H9 (cell line): Measurements from ENCODE around the gene SSTR3. TPM values are rescaled to one million over a fixed set of nuclear protein-coding genes. Genes with fewer than 3 reads are reported as not detected.

ENCODE experiments used
- DNase-seq: peaks from one replicate; pipeline ENCODE4 v3.0.0-alpha.2; 2017
- H2AFZ ChIP-seq: one replicate; pipeline ENCODE4 v1.6.1; 2013; ENCODE audit warnings: mild to moderate bottlenecking, low read length, control low read depth, moderate library complexity
- H2AK5ac ChIP-seq: 2 replicates; pipeline ENCODE4 v1.6.1; 2013; ENCODE audit warnings: low read length, control low read depth, mixed read lengths; ENCODE audit not compliant: insufficient read length
- H2BK120ac ChIP-seq: one replicate; pipeline ENCODE4 v1.6.1; 2013; ENCODE audit warnings: low read depth, mild to moderate bottlenecking, low read length, control low read depth, inconsistent platforms; ENCODE audit not compliant: poor library complexity, severe bottlenecking
- H2BK12ac ChIP-seq: 2 replicates; pipeline ENCODE4 v1.6.1; 2013; ENCODE audit warnings: low read length, control low read depth, mixed read lengths, low read depth; ENCODE audit not compliant: insufficient read length
- H2BK15ac ChIP-seq: 2 replicates; pipeline ENCODE4 v1.6.1; 2013; ENCODE audit warnings: low read depth, low read length, control low read depth
- H2BK20ac ChIP-seq: one replicate; pipeline ENCODE4 v1.6.1; 2013; ENCODE audit warnings: low read depth, mild to moderate bottlenecking, low read length, control low read depth, inconsistent platforms; ENCODE audit not compliant: poor library complexity, severe bottlenecking
- H2BK5ac ChIP-seq: 2 replicates; pipeline ENCODE4 v1.6.1; 2013; ENCODE audit warnings: low read length, control low read depth, mixed read lengths; ENCODE audit not compliant: insufficient read length
- H3K14ac ChIP-seq: 2 replicates; pipeline ENCODE4 v1.6.1; 2013; ENCODE audit warnings: low read length, control low read depth; ENCODE audit not compliant: insufficient read depth
- H3K18ac ChIP-seq: 2 replicates; pipeline ENCODE4 v1.6.1; 2013; ENCODE audit warnings: low read depth, mild to moderate bottlenecking, mixed read lengths, low read length, control low read depth; ENCODE audit not compliant: insufficient read length
- H3K23ac ChIP-seq: 2 replicates; pipeline ENCODE4 v1.6.1; 2013; ENCODE audit warnings: low read length, control low read depth, mixed read lengths, low read depth; ENCODE audit not compliant: insufficient read length
- H3K23me2 ChIP-seq: 2 replicates; pipeline ENCODE4 v1.6.1; 2013; ENCODE audit warnings: low read depth, mild to moderate bottlenecking, mixed read lengths, low read length, control low read depth; ENCODE audit not compliant: insufficient read length, poor library complexity, severe bottlenecking
- H3K27ac ChIP-seq: 2 replicates; pipeline ENCODE4 v1.5.1; 2013; ENCODE audit warnings: low read length, control low read depth, mixed read lengths, low read depth; ENCODE audit not compliant: insufficient read length
- H3K27me3 ChIP-seq: 2 replicates; pipeline ENCODE4 v1.6.1; 2013; ENCODE audit warnings: low read length, control low read depth, inconsistent platforms; ENCODE audit not compliant: insufficient read depth
- H3K4ac ChIP-seq: 2 replicates; pipeline ENCODE4 v1.6.1; 2013; ENCODE audit warnings: low read depth, mild to moderate bottlenecking, control low read depth, inconsistent platforms, low read length, moderate library complexity
- H3K4me1 ChIP-seq: 2 replicates; pipeline ENCODE4 v1.6.1; 2013; ENCODE audit warnings: low read length, control low read depth, inconsistent platforms; ENCODE audit not compliant: insufficient read depth
- H3K4me2 ChIP-seq: 2 replicates; pipeline ENCODE4 v1.6.1; 2013; ENCODE audit warnings: low read length, control low read depth, mixed read lengths; ENCODE audit not compliant: insufficient read length, insufficient read depth
- H3K56ac ChIP-seq: 2 replicates; pipeline ENCODE4 v1.6.1; 2013; ENCODE audit warnings: low read depth, mild to moderate bottlenecking, mixed read lengths, low read length, control low read depth; ENCODE audit not compliant: insufficient read length
- H3K79me1 ChIP-seq: 2 replicates; pipeline ENCODE4 v1.6.1; 2013; ENCODE audit warnings: low read depth, mild to moderate bottlenecking, moderate library complexity, low read length, control low read depth, inconsistent platforms; ENCODE audit not compliant: insufficient read depth, poor library complexity, severe bottlenecking
- H3K79me2 ChIP-seq: 2 replicates; pipeline ENCODE4 v1.6.1; 2013; ENCODE audit warnings: low read length, control low read depth, inconsistent platforms; ENCODE audit not compliant: insufficient read depth
- H3K9ac ChIP-seq: 2 replicates; pipeline ENCODE4 v1.6.1; 2013; ENCODE audit warnings: low read length, control low read depth, mixed read lengths; ENCODE audit not compliant: insufficient read length; ENCODE audit errors: extremely low read depth
- H3K9me3 ChIP-seq: one replicate; pipeline ENCODE4 v1.6.1; 2013; ENCODE audit warnings: low read depth, low read length, inconsistent platforms; ENCODE audit not compliant: control insufficient read depth
- H3T11ph ChIP-seq: one replicate; pipeline ENCODE4 v1.6.1; 2013; ENCODE audit warnings: mild to moderate bottlenecking, low read length, control low read depth, inconsistent platforms
- H4K20me1 ChIP-seq: one replicate; pipeline ENCODE4 v1.6.1; 2013; ENCODE audit not compliant: control insufficient read depth, insufficient read length, insufficient read depth
- H4K5ac ChIP-seq: 2 replicates; pipeline ENCODE4 v1.6.1; 2013; ENCODE audit warnings: low read depth, mild to moderate bottlenecking, mixed read lengths, low read length, control low read depth; ENCODE audit not compliant: insufficient read length
- H4K8ac ChIP-seq: replicated peaks from 2 replicates; pipeline ENCODE4 v1.6.1; 2013; ENCODE audit warnings: low read length, control low read depth, mixed read lengths, low read depth; ENCODE audit not compliant: insufficient read length
- H4K91ac ChIP-seq: 2 replicates; pipeline ENCODE4 v1.6.1; 2013; ENCODE audit warnings: low read depth, mild to moderate bottlenecking, moderate library complexity, mixed read lengths, low read length, control low read depth; ENCODE audit not compliant: insufficient read length
- H3K27ac Mint-ChIP-seq, 3 experiments: 2 replicates in 2 of 3; 3 replicates in 1 of 3; pipeline ENCODE4 v1.8.0; 2020 to 2021; ENCODE audit warnings: mixed read lengths in 3 of 3, mild to moderate bottlenecking in 1 of 3, moderate library complexity in 1 of 3
- H3K27me3 Mint-ChIP-seq: 2 replicates; pipeline ENCODE4 v1.8.0; 2021; ENCODE audit warnings: low read depth, mild to moderate bottlenecking, moderate library complexity, mixed read lengths
- H3K36me3 Mint-ChIP-seq, 3 experiments: 2 replicates in 2 of 3; 3 replicates in 1 of 3; pipeline ENCODE4 v1.8.0; 2020 to 2021; ENCODE audit warnings: low read depth in 3 of 3, mixed read lengths in 3 of 3; ENCODE audit not compliant: insufficient read depth in 1 of 3
- H3K4me1 Mint-ChIP-seq, 2 experiments: 2 replicates each; pipeline ENCODE4 v1.8.0; 2020; ENCODE audit warnings: mixed read lengths in 2 of 2
- H3K4me3 Mint-ChIP-seq, 2 experiments: 2 replicates in 1 of 2; 3 replicates in 1 of 2; pipeline ENCODE4 v1.8.0; 2020 to 2021; ENCODE audit warnings: mild to moderate bottlenecking in 2 of 2, mixed read lengths in 2 of 2, moderate library complexity in 1 of 2
- H3K9me3 Mint-ChIP-seq, 2 experiments: 2 replicates in 1 of 2; 3 replicates in 1 of 2; pipeline ENCODE4 v1.8.0; 2020; ENCODE audit warnings: mild to moderate bottlenecking in 2 of 2, mixed read lengths in 2 of 2, moderate library complexity in 1 of 2
- CTCF ChIP-seq: fragments of 200-600 bp; sonication (generic); conservative IDR thresholded peaks from 3 replicates; pipeline ENCODE4 v1.8.0; 2021; ENCODE audit warnings: antibody characterized with exemption, mild to moderate bottlenecking
- WGBS: extraction: QIAGEN DNeasy Blood & Tissue Kit; methylation state at CpG from one replicate; pipeline ENCODE4 v1.1.7; 2013; ENCODE audit warnings: missing lambda C conversion rate, low lambda C conversion rate, mixed read lengths; ENCODE audit not compliant: insufficient read length; ENCODE audit errors: extremely low coverage; 5-methylcytosine and 5-hydroxymethylcytosine counted together
- total RNA-seq: library from RNA; stranded (reverse); gene quantifications from 2 replicates; pipeline ENCODE4 v1.2.1, GENCODE V29; 2021

SSTR3 gene
- total RNA-seq, 1 experiment from 2014 or later = 0.68 TPM

DNA sequence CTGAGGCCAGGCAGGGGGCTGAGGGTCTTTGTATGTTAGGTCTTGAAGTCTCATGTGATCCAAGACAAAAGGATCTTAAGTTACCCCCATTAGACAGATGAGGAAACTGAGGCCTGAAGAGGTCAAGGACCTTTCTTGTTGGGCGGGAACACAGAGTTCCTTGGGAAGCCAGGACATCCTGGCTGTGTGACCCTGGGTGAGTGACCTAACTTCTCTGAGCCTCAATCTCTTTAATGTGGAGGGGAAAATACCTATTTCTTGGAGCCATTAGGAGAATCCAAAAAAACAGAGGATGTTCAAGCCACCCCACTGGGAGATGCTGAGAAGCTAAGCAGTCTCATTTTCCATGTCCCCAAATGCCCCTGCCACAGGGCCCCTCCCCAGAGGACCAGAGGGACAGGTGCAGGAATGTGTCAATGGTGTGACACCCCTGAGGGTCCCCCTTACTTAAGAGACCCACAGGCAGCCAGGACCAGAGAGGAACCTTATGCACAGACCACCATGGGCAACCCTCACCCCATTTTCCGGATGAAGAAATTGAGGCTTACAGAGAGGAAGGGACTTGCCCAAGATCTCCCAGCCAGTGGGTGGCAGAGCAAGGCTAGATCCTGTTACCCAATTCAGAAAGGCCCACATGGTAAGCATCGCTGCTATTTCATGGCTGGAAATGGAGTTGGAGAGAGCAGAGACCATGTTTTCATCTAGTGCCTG, 23.8 kb upstream of the SSTR3 start:
- no peak overlapping the region for H2BK15ac ChIP-seq
- H2BK12ac ChIP-seq = no peak overlapping the region
- H3K4me1 ChIP-seq = no peaks in the 10 kb centered on the region
- no peak overlapping the region for H3K14ac ChIP-seq
- Mint-ChIP-seq H3K4me1 (peaks cover 10 to 29% of the 10 kb centered on the region in 2 experiments), H3K4me3 (peak overlapping the region in 1 of 2 experiments; percentile 7; a peak in 1 of 5 replicates), H3K27me3 (peaks cover 19% of the 10 kb centered on the region), H3K9me3 (no peaks in the 10 kb centered on the region; a peak in 1 of 5 replicates), H3K27ac (no peak overlapping the region; a peak in 1 of 7 replicates), H3K36me3 (no peaks in the 10 kb centered on the region)
- no peak overlapping the region for H4K8ac ChIP-seq
- no peak for DNase-seq
- no peaks in the 10 kb centered on the region for H3K9me3 ChIP-seq
- no peak for TF ChIP-seq CTCF
- H3K27me3 ChIP-seq = no peaks in the 10 kb centered on the region
- no peaks in the 10 kb centered on the region for H3K79me2 ChIP-seq
- H3K56ac ChIP-seq = no peak overlapping the region
- no peak overlapping the region for H2BK120ac ChIP-seq
- no peak overlapping the region for H3K4ac ChIP-seq
- H3K4me2 ChIP-seq = no peak overlapping the region
- no peak overlapping the region for H2BK5ac ChIP-seq
- H3K79me1 ChIP-seq = no peaks in the 10 kb centered on the region
- no peak overlapping the region for H4K5ac ChIP-seq
- H2BK20ac ChIP-seq = no peak overlapping the region
- no peaks in the 10 kb centered on the region for H3K23me2 ChIP-seq
- H2AK5ac ChIP-seq = no peak overlapping the region
- H3K27ac ChIP-seq = no peak overlapping the region
- H3K9ac ChIP-seq = no peak overlapping the region
- no peaks in the 10 kb centered on the region for H4K20me1 ChIP-seq
- no peak overlapping the region for H2AFZ ChIP-seq
- no peak overlapping the region for H4K91ac ChIP-seq
- H3K23ac ChIP-seq = no peak overlapping the region
- no peak overlapping the region for H3K18ac ChIP-seq
- no CpG with 5 or more reads among the region's 3 CpGs for WGBS
- H3T11ph ChIP-seq = no peak overlapping the region
